Endothelial cell of umbilical vein (primary cell): ENCODE results near the gene DENND5B. TPM values are rescaled to one million over a fixed set of nuclear protein-coding genes. Genes with fewer than 3 reads are reported as not detected.

Experiments
- BruUV-seq: library from RNA; stranded (reverse); fragments of 400-500 nt; replicated peaks from 2 replicates; lab custom pipeline; 2021; lab: Mats Ljungman, UMichigan
- CTCF ChIA-PET: fragments of 300-600, 350-600 bp; sonication (Branson Sonifier 250); formaldehyde crosslinking; loops from one replicate; lab custom pipeline; 2021; ENCODE audit warnings: antibody characterized with exemption, inconsistent platforms; lab: Charles Lee
- POLR2A ChIA-PET: fragments of 300-600, 350-600 bp; sonication (Branson Sonifier 250); formaldehyde crosslinking; loops from one replicate; lab custom pipeline; 2021; ENCODE audit warnings: antibody characterized with exemption, inconsistent platforms; lab: Charles Lee
- DNase-seq: peaks from one replicate; pipeline ENCODE4 v3.0.0-alpha.2; 2011; ENCODE audit warnings: low read depth, low spot score
- FAIRE-seq: peaks from 2 replicates; lab custom pipeline; 2011; peaks lifted over from hg19 to GRCh38; lab: Jason Lieb, UNC
- H2AFZ ChIP-seq: 2 replicates; pipeline ENCODE4 v1.6.0; 2012; ENCODE audit warnings: low read depth, low read length, control low read depth, inconsistent platforms
- H3K27ac ChIP-seq: 2 replicates; pipeline ENCODE4 v1.5.1; 2011; ENCODE audit warnings: low read depth, mild to moderate bottlenecking, control low read depth, low read length, moderate library complexity; ENCODE audit not compliant: insufficient read depth
- H3K27me3 ChIP-seq, 2 experiments: 2 replicates each; pipeline versions ENCODE4 v1.6.0 to v1.6.1; 2011; ENCODE audit warnings: low read length in 2 of 2, mixed read lengths in 1 of 2; ENCODE audit not compliant: control insufficient read depth in 2 of 2, insufficient read depth in 2 of 2
- H3K36me3 ChIP-seq, 2 experiments: 2 replicates in 1 of 2; 3 replicates in 1 of 2; pipeline ENCODE4 v1.5.1; 2011; ENCODE audit warnings: low read length in 2 of 2, mild to moderate bottlenecking in 1 of 2, moderate library complexity in 1 of 2; ENCODE audit not compliant: control insufficient read depth in 2 of 2, insufficient read depth in 2 of 2; ENCODE audit errors: extremely low read depth in 1 of 2
- H3K4me1 ChIP-seq: 3 replicates; pipeline ENCODE4 v1.5.1; 2011; ENCODE audit warnings: mild to moderate bottlenecking, low read length; ENCODE audit not compliant: control insufficient read depth, insufficient read depth; ENCODE audit errors: extremely low read depth
- H3K4me2 ChIP-seq: 2 replicates; pipeline ENCODE4 v1.6.1; 2011; ENCODE audit warnings: low read length, control low read depth, mixed read lengths; ENCODE audit not compliant: insufficient read depth
- H3K4me3 ChIP-seq, 3 experiments: fragments of 200-600 bp in 1 of 3; sonication (generic), shearing (Covaris generic) in 1 of 3; replicated peaks in 1 of 3; 2 replicates each; pipeline ENCODE4 v1.5.1; 2011 to 2016; ENCODE audit warnings: control low read depth in 3 of 3, low read length in 3 of 3, mild to moderate bottlenecking in 2 of 3, inconsistent platforms in 1 of 3, low read depth in 1 of 3, moderate library complexity in 1 of 3; ENCODE audit not compliant: insufficient read depth in 1 of 3
- H3K79me2 ChIP-seq: 2 replicates; pipeline ENCODE4 v1.6.0; 2012; ENCODE audit warnings: low read length, inconsistent platforms; ENCODE audit not compliant: control insufficient read depth, insufficient read depth
- H3K9ac ChIP-seq: replicated peaks from 2 replicates; pipeline ENCODE3; 2011; ENCODE audit warnings: low read length, control low read depth; ENCODE audit not compliant: insufficient read depth; ENCODE audit errors: extremely low read depth
- H3K9me1 ChIP-seq: replicated peaks from 3 replicates; pipeline ENCODE4 v1.6.0; 2011; ENCODE audit warnings: mild to moderate bottlenecking, low read length; ENCODE audit not compliant: control insufficient read depth, insufficient read depth; ENCODE audit errors: extremely low read depth
- H3K9me3 ChIP-seq: replicated peaks from 2 replicates; pipeline ENCODE4 v1.5.1; 2012; ENCODE audit warnings: low read length, inconsistent platforms; ENCODE audit not compliant: control insufficient read depth, insufficient read depth
- H4K20me1 ChIP-seq: replicated peaks from 2 replicates; pipeline ENCODE3; 2011; ENCODE audit warnings: mild to moderate bottlenecking, low read length; ENCODE audit not compliant: control insufficient read depth, insufficient read depth; ENCODE audit errors: extremely low read depth
- CTCF ChIP-seq, 2 donors: IDR thresholded peaks; 1 replicate in 1 of 2; 2 replicates in 1 of 2; pipeline ENCODE4 v1.5.1; 2011; ENCODE audit warnings: low read length in 2 of 2, mild to moderate bottlenecking in 2 of 2, moderate library complexity in 2 of 2, control low read depth in 1 of 2, inconsistent platforms in 1 of 2, low read depth in 1 of 2; ENCODE audit not compliant: insufficient read depth in 1 of 2; ENCODE audit errors: extremely low read depth in 1 of 2
- EZH2 ChIP-seq: IDR thresholded peaks from 2 replicates; pipeline ENCODE4 v1.6.1; 2012; ENCODE audit warnings: borderline replicate concordance, low read depth, mild to moderate bottlenecking, moderate library complexity, low read length, inconsistent platforms; ENCODE audit not compliant: severe bottlenecking
- FOS ChIP-seq: IDR thresholded peaks from 2 replicates; pipeline ENCODE4 v1.6.1; 2011; ENCODE audit warnings: mild to moderate bottlenecking, low read length, moderate library complexity, borderline replicate concordance; ENCODE audit not compliant: insufficient read depth
- GATA2 ChIP-seq: IDR thresholded peaks from 2 replicates; pipeline ENCODE4 v1.7.0; 2011; ENCODE audit warnings: low read depth, mild to moderate bottlenecking, moderate library complexity, mixed read lengths, low read length; ENCODE audit not compliant: insufficient read length, insufficient read depth
- JUN ChIP-seq: IDR thresholded peaks from 2 replicates; pipeline ENCODE4 v1.6.1; 2011; ENCODE audit warnings: borderline replicate concordance, low read depth; ENCODE audit not compliant: insufficient read length, insufficient read depth
- MYC ChIP-seq: IDR thresholded peaks from one replicate; pipeline ENCODE4 v1.6.1; 2011; ENCODE audit warnings: mild to moderate bottlenecking, low read depth, low read length
- POLR2A ChIP-seq: IDR thresholded peaks from 2 replicates; pipeline ENCODE4 v1.6.1; 2012; ENCODE audit warnings: low read depth, mild to moderate bottlenecking, control low read depth, low read length
- POLR2AphosphoS5 ChIP-seq: IDR thresholded peaks from 2 replicates; pipeline ENCODE4 v1.6.1; 2012; ENCODE audit warnings: low read depth, mild to moderate bottlenecking, control low read depth, low read length, moderate library complexity; ENCODE audit not compliant: insufficient read depth
- dilution Hi-C: fragments of 300-500 bp; cut with MboI; formaldehyde crosslinking; loops from one replicate; pipeline ENCODE4 v1.15.0; 2019; ENCODE audit warnings: low sequenced_read_pairs; ENCODE audit not compliant: extremely low pct_ligation_motif_present
- intact Hi-C: fragments of 100-400 bp; cut with micrococcal nuclease; formaldehyde crosslinking; loops from one replicate; pipeline ENCODE4 v1.10.0; 2022
- polyA plus RNA-seq, 4 experiments: library from polyadenylated mRNA; depleted of rRNA in 3 of 4; stranded (reverse) in 3 of 4; unstranded in 1 of 4; fragments of >200 nt; gene quantifications; 2 replicates each; pipeline versions ENCODE4 v1.2.1 to v1.2.3, GENCODE V29; 2011 to 2012; ENCODE audit warnings: missing spikeins in 1 of 4
- total RNA-seq: library from RNA; stranded (reverse); gene quantifications from 2 replicates; pipeline ENCODE4 v1.2.3, GENCODE V29; 2021
- TF ChIP-seq, protein P1 (sequence below): IDR thresholded peaks from 2 replicates; pipeline ENCODE4 v1.6.1; 2011; ENCODE audit not compliant: insufficient read depth, insufficient read length

Gene DENND5B
- total and polyA plus RNA-seq, 2 donors (not counting 3 experiments of a cell fraction or from before 2014, with no cell fraction given) = 10.3 to 18.3 TPM

GRCh38 chr12:31478425-31478824, 112.5 kb downstream of the DENND5B start:
- Histone ChIP-seq H4K20me1 (no peaks in the 10 kb centered on the region), H3K27me3 (no peaks in the 10 kb centered on the region), H3K4me1 (peaks cover 6% of the 10 kb centered on the region), H3K4me2 (no peak overlapping the region), H3K9ac (no peak overlapping the region), H3K36me3 (no peaks in the 10 kb centered on the region), H3K9me1 (no peaks in the 10 kb centered on the region), H2AFZ (no peak overlapping the region), H3K79me2 (no peaks in the 10 kb centered on the region), H3K27ac (no peak overlapping the region), H3K9me3 (no peaks in the 10 kb centered on the region), H3K4me3 (no peak overlapping the region)
- no TSS peak for BruUV-seq
- CTCF ChIA-PET = interaction anchor here (0.7 kb wide), 1 partner anchor 40 kb away, joined by 3 read pairs; no protein-coding TSS in a partner anchor
- TF ChIP-seq POLR2A (no peak), FOS (no peak), CTCF (IDR thresholded peaks at IDR 0.05; ENCODE audit: extremely low read depth in 1 of 2, insufficient read depth in 1 of 2, low read depth in 1 of 2, low read length in 2 of 2) (no peak), POLR2AphosphoS5 (no peak), MYC (no peak), JUN (no peak), GATA2 (no peak), EZH2 (no peak)
- TF ChIP-seq, protein P1, sequence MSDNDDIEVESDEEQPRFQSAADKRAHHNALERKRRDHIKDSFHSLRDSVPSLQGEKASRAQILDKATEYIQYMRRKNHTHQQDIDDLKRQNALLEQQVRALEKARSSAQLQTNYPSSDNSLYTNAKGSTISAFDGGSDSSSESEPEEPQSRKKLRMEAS = no peak
- FAIRE-seq = no peak
- no peak for DNase-seq
- dilution Hi-C loops = no loop called here
- POLR2A ChIA-PET = no interaction called here
- intact Hi-C loops = no loop called here
